Keratinocyte (primary cell): ENCODE measurements around the gene CERS4. TPM values are rescaled to one million over a fixed set of nuclear protein-coding genes. Genes with fewer than 3 reads are reported as not detected.

Experiments used
- DNase-seq: peaks from one replicate; pipeline ENCODE4 v3.0.0-alpha.2; 2011; ENCODE audit warnings: low read depth, missing footprints, low spot score
- FAIRE-seq: peaks from 2 replicates; lab custom pipeline; 2011; peaks lifted over from hg19 to GRCh38; lab: Jason Lieb, UNC
- H2AFZ ChIP-seq: 2 replicates; pipeline ENCODE4 v1.6.0; 2012; ENCODE audit warnings: low read length, control low read depth, inconsistent platforms; ENCODE audit not compliant: control insufficient read depth
- H3K27ac ChIP-seq: 2 replicates; pipeline ENCODE4 v1.5.1; 2011; ENCODE audit warnings: low read length; ENCODE audit not compliant: control insufficient read depth, insufficient read depth
- H3K27me3 ChIP-seq: 3 replicates; pipeline ENCODE4 v1.6.0; 2011; ENCODE audit warnings: low read length; ENCODE audit not compliant: control insufficient read depth, insufficient read depth; ENCODE audit errors: extremely low read depth
- H3K36me3 ChIP-seq, 2 experiments: 2 replicates in 1 of 2; 3 replicates in 1 of 2; pipeline ENCODE4 v1.5.1; 2011; ENCODE audit warnings: low read length in 2 of 2, mild to moderate bottlenecking in 1 of 2; ENCODE audit not compliant: control insufficient read depth in 2 of 2, insufficient read depth in 2 of 2; ENCODE audit errors: extremely low read depth in 1 of 2
- H3K4me1 ChIP-seq: 3 replicates; pipeline ENCODE4 v1.5.1; 2011; ENCODE audit warnings: low read length; ENCODE audit not compliant: control insufficient read depth, insufficient read depth; ENCODE audit errors: extremely low read depth
- H3K4me2 ChIP-seq: 3 replicates; pipeline ENCODE4 v1.6.0; 2011; ENCODE audit warnings: low read depth, low read length; ENCODE audit not compliant: control insufficient read depth, insufficient read depth; ENCODE audit errors: extremely low read depth
- H3K4me3 ChIP-seq, 3 experiments: fragments of 200-600 bp in 1 of 3; sonication (generic) in 1 of 3; 2 replicates in 2 of 3; 3 replicates in 1 of 3; pipeline ENCODE4 v1.5.1; 2011 to 2016; ENCODE audit warnings: low read length in 3 of 3, mild to moderate bottlenecking in 3 of 3, control low read depth in 2 of 3, inconsistent platforms in 1 of 3, low read depth in 1 of 3, mixed read lengths in 1 of 3, mixed run types in 1 of 3, moderate library complexity in 1 of 3; ENCODE audit not compliant: control insufficient read depth in 2 of 3, insufficient read depth in 2 of 3; ENCODE audit errors: extremely low read depth in 1 of 3
- H3K79me2 ChIP-seq: 2 replicates; pipeline ENCODE4 v1.6.0; 2012; ENCODE audit warnings: low read length; ENCODE audit not compliant: control insufficient read depth, insufficient read depth
- H3K9ac ChIP-seq: 3 replicates; pipeline ENCODE4 v1.6.0; 2011; ENCODE audit warnings: low read length; ENCODE audit not compliant: control insufficient read depth, insufficient read depth; ENCODE audit errors: extremely low read depth
- H3K9me1 ChIP-seq: 3 replicates; pipeline ENCODE4 v1.6.0; 2011; ENCODE audit warnings: low read length; ENCODE audit not compliant: control insufficient read depth, insufficient read depth; ENCODE audit errors: extremely low read depth
- H3K9me3 ChIP-seq: 2 replicates; pipeline ENCODE4 v1.5.1; 2012; ENCODE audit warnings: low read depth, low read length; ENCODE audit not compliant: control insufficient read depth
- H4K20me1 ChIP-seq: 3 replicates; pipeline ENCODE4 v1.6.0; 2011; ENCODE audit warnings: low read length; ENCODE audit not compliant: control insufficient read depth, insufficient read depth; ENCODE audit errors: extremely low read depth
- EZH2 ChIP-seq: IDR thresholded peaks from one replicate; pipeline ENCODE4 v1.6.1; 2012; ENCODE audit warnings: inconsistent platforms, mild to moderate bottlenecking, low read length, moderate library complexity
- dilution Hi-C: fragments of 300-500 bp; cut with MboI; formaldehyde crosslinking; loops from one replicate; pipeline ENCODE4 v1.7.0; 2020; ENCODE audit warnings: low sequenced_read_pairs; ENCODE audit not compliant: extremely low pct_ligation_motif_present
- polyA plus RNA-seq, 5 experiments: library from polyadenylated mRNA; depleted of rRNA in 3 of 5; stranded (reverse) in 3 of 5; stranded (forward) in 1 of 5; unstranded in 1 of 5; fragments of >200 nt; gene quantifications; 1 replicate in 1 of 5; 2 replicates in 3 of 5; 3 replicates in 1 of 5; pipeline versions ENCODE4 v1.2.1 to v1.2.3, GENCODE V29; 2011 to 2012; ENCODE audit warnings: missing spikeins in 2 of 5, low read depth in 1 of 5, low replicate concordance in 1 of 5
- TF ChIP-seq, protein P1 (sequence below), 3 experiments: IDR thresholded peaks in 1 of 3; conservative IDR thresholded peaks in 1 of 3; optimal IDR thresholded peaks in 1 of 3; 2 replicates in 2 of 3; 3 replicates in 1 of 3; pipeline versions ENCODE3 to v1.5.1; 2011; ENCODE audit warnings: low read length in 3 of 3, mild to moderate bottlenecking in 3 of 3, moderate library complexity in 2 of 3, control low read depth in 1 of 3, inconsistent platforms in 1 of 3; ENCODE audit not compliant: insufficient read depth in 2 of 3; ENCODE audit errors: extremely low read depth in 1 of 3

CERS4 gene
- polyA plus RNA-seq, 1 donor (not counting 4 experiments of a cell fraction or from before 2014, with no cell fraction given) = 19.8 TPM

DNA sequence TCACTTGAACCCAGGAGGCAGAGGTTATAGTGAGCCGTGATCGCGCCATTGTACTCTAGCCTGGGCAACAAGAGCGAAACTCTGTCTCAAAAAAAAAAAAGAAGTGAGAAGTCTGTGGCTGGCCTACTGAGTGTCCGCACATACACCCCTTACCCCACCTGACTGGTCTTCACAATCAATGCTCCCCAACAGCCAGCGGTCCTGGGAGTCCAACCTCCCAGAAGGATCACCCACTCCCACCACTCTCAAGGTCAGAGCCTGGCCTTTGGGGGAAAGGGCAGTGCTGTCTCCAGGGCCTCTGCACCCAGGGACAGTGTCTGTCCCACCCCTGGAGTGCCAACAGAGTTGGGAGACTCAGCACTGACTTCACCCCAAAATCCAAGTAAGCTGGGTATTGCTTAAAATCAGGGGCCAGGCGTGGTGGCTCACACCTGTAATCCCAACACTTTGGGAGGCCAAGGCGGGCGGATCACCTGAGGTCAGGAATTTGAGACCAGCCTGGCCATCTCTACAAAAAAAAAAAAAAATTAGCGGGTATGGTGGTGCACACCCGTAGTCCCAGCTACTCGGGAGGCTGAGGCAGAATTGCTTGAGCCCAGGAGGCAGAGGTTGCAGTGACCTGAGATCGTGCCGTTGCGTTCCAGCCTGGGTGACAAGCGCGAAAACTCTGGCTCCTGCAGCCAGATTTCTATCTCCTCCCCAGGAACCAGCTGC, 101.3 kb downstream of the CERS4 start:
- H3K4me1 ChIP-seq = peaks cover 23% of the 10 kb centered on the region
- no peak overlapping the region for H3K4me2 ChIP-seq
- TF ChIP-seq, protein P1, sequence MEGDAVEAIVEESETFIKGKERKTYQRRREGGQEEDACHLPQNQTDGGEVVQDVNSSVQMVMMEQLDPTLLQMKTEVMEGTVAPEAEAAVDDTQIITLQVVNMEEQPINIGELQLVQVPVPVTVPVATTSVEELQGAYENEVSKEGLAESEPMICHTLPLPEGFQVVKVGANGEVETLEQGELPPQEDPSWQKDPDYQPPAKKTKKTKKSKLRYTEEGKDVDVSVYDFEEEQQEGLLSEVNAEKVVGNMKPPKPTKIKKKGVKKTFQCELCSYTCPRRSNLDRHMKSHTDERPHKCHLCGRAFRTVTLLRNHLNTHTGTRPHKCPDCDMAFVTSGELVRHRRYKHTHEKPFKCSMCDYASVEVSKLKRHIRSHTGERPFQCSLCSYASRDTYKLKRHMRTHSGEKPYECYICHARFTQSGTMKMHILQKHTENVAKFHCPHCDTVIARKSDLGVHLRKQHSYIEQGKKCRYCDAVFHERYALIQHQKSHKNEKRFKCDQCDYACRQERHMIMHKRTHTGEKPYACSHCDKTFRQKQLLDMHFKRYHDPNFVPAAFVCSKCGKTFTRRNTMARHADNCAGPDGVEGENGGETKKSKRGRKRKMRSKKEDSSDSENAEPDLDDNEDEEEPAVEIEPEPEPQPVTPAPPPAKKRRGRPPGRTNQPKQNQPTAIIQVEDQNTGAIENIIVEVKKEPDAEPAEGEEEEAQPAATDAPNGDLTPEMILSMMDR (optimal IDR thresholded peaks at IDR 0.05 in 1 of 3, IDR thresholded peaks at IDR 0.05 in 1 of 3, conservative IDR thresholded peaks at IDR 0.05 in 1 of 3; ENCODE audit: extremely low read depth in 1 of 3, insufficient read depth in 2 of 3, low read length in 3 of 3) = no peak
- TF ChIP-seq EZH2 = no peak
- H3K9ac ChIP-seq = no peak overlapping the region
- no peaks in the 10 kb centered on the region for H3K79me2 ChIP-seq
- FAIRE-seq (no peak), DNase-seq (no peak)
- H3K36me3 ChIP-seq = peaks cover 12 to 28% of the 10 kb centered on the region in 2 experiments
- dilution Hi-C loops = no loop called here
- H3K9me1 ChIP-seq = no peaks in the 10 kb centered on the region
- no peak overlapping the region for H3K4me3 ChIP-seq
- H3K27ac ChIP-seq = no peak overlapping the region
- no peaks in the 10 kb centered on the region for H4K20me1 ChIP-seq
- no peaks in the 10 kb centered on the region for H3K27me3 ChIP-seq
- no peaks in the 10 kb centered on the region for H3K9me3 ChIP-seq
- no peak overlapping the region for H2AFZ ChIP-seq

DNA sequence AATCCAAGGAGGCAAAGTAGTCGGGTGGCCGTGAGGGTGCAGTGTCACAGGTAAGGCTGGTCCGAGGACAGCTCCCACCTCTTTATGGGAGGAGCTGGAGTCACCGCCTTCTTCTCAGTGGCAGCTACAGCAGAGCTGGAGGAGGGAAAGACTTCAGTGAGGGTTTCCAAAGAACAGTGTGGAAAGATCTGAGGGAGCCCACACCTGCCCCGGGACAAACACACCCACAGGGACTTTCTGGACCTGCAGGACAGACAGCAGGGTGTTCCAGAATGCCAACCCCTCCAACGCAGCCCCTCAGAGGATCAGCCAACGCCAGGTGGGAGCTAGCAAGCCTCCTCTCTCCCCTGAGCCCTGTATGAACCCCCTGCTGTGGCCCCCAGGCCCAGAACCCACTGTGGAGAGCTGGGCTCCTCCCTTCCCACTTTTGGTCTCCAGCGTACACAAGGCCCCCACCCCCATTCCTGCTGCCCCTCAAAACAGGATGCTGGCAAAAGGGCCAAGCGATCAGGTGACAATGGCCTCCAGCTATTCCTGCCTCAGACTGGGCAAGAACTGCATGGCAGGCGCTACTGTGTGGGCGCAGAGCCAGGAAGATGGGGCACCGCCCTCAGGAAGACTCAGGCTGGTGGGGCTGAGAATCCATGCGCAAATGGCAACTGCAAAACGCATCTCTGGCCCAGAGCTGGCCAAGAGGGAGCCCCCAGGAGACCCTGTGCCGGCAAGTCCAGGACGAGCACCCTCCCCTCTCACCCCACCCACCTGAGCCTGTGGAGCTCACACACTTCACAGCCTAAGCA, 102.5 kb downstream of the CERS4 start:
- DNase-seq (no peak), FAIRE-seq (no peak)
- H3K36me3 ChIP-seq = peaks cover 14 to 31% of the 10 kb centered on the region in 2 experiments
- dilution Hi-C loops = no loop called here
- H3K9me3 ChIP-seq = no peaks in the 10 kb centered on the region
- TF ChIP-seq, protein P1 (optimal IDR thresholded peaks at IDR 0.05 in 1 of 3, IDR thresholded peaks at IDR 0.05 in 1 of 3, conservative IDR thresholded peaks at IDR 0.05 in 1 of 3; ENCODE audit: extremely low read depth in 1 of 3, insufficient read depth in 2 of 3, low read length in 3 of 3) = no peak
- no peak for TF ChIP-seq EZH2
- H3K27ac ChIP-seq = no peak overlapping the region
- H3K79me2 ChIP-seq = no peaks in the 10 kb centered on the region
- H2AFZ ChIP-seq = no peak overlapping the region
- H4K20me1 ChIP-seq = no peaks in the 10 kb centered on the region
- no peaks in the 10 kb centered on the region for H3K9me1 ChIP-seq
- no peak overlapping the region for H3K9ac ChIP-seq
- H3K27me3 ChIP-seq = no peaks in the 10 kb centered on the region
- peaks cover 23% of the 10 kb centered on the region for H3K4me1 ChIP-seq
- no peak overlapping the region for H3K4me3 ChIP-seq
- no peak overlapping the region for H3K4me2 ChIP-seq

Other genes with a start within 250 kb of the CERS4 start
- gene ELAVL1, start 203.7 kb upstream of the CERS4 start, polyA plus RNA-seq = 32.6 to 96.8 TPM (median 46.9 TPM) in 3 replicates
- gene CCL25, start 156.6 kb upstream of the CERS4 start, polyA plus RNA-seq = not detected in 3 replicates
- gene FBN3, start 59.8 kb upstream of the CERS4 start, polyA plus RNA-seq = not detected in 3 replicates
- gene CD320, start 99.0 kb downstream of the CERS4 start, polyA plus RNA-seq = 14.1 to 18.3 TPM (median 15.4 TPM) in 3 replicates
- 46.7 to 115 TPM (median 59.2 TPM) in 3 replicates for gene NDUFA7, start 112.0 kb downstream of the CERS4 start, polyA plus RNA-seq
- 430 to 1,004 TPM (median 960 TPM) in 3 replicates for gene RPS28, start 112.1 kb downstream of the CERS4 start, polyA plus RNA-seq
- gene KANK3, start 133.9 kb downstream of the CERS4 start, polyA plus RNA-seq = 0.15 to 0.27 TPM (median 0.16 TPM) in 3 replicates
- gene ANGPTL4, start 154.8 kb downstream of the CERS4 start, polyA plus RNA-seq = 102 to 143 TPM (median 112 TPM) in 3 replicates
- gene RAB11B, start 181.0 kb downstream of the CERS4 start, polyA plus RNA-seq = 14.3 to 40.8 TPM (median 17.0 TPM) in 3 replicates
- gene MARCHF2, start 203.9 kb downstream of the CERS4 start, polyA plus RNA-seq = 13.7 to 24.4 TPM (median 20.5 TPM) in 3 replicates
- gene HNRNPM, start 235.6 kb downstream of the CERS4 start, polyA plus RNA-seq = 45.7 to 126 TPM (median 110 TPM) in 3 replicates